Measurements from ENCODE around the gene GDPD3.

DNA sequence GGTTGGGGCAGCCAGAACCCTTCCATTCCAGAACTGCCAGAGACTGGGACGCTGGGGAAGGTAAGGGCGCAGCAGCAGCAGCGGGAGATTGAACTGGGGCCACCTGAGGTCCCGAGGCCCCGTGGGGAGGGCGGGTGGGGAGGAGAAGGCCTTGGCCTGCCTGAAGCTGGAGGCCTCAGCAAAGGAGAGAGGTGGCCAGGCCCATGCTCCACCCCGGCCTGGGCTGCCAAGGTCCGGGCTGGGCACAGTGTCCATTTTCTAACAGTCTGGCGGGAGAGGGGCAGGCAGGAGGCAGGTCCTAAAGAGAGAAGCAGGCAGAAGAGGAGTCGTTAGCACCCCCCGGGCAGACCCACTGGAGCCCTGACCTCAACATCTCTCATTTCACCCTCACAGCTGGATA lies 1.1 kb upstream of the GDPD3 start:
- TF ChIP-seq, protein P1, sequence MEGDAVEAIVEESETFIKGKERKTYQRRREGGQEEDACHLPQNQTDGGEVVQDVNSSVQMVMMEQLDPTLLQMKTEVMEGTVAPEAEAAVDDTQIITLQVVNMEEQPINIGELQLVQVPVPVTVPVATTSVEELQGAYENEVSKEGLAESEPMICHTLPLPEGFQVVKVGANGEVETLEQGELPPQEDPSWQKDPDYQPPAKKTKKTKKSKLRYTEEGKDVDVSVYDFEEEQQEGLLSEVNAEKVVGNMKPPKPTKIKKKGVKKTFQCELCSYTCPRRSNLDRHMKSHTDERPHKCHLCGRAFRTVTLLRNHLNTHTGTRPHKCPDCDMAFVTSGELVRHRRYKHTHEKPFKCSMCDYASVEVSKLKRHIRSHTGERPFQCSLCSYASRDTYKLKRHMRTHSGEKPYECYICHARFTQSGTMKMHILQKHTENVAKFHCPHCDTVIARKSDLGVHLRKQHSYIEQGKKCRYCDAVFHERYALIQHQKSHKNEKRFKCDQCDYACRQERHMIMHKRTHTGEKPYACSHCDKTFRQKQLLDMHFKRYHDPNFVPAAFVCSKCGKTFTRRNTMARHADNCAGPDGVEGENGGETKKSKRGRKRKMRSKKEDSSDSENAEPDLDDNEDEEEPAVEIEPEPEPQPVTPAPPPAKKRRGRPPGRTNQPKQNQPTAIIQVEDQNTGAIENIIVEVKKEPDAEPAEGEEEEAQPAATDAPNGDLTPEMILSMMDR (IDR thresholded peaks at IDR 0.05) = no peak
- TF ChIP-seq EP300 (IDR thresholded peaks at IDR 0.05) (no peak), POLR2A (IDR thresholded peaks at IDR 0.05; ENCODE audit: low read depth) (no peak)

Measured in esophagus muscularis mucosa (tissue), 4 donors.